HG03103 (cell line): ENCODE measurements around the gene KRTDAP.
"Not testable (repeated sequence)": the region's sequence is repeated elsewhere in the genome, so short reads cannot be mapped to it uniquely, and the experiment has no call there.

Experiments
- ATAC-seq: cut with Tn5 transposase; IDR thresholded peaks from one replicate; pipeline ENCODE4 v1.9.1; 2021; ENCODE audit warnings: low read depth; ENCODE audit not compliant: unreplicated experiment

The KRTDAP gene

DNA sequence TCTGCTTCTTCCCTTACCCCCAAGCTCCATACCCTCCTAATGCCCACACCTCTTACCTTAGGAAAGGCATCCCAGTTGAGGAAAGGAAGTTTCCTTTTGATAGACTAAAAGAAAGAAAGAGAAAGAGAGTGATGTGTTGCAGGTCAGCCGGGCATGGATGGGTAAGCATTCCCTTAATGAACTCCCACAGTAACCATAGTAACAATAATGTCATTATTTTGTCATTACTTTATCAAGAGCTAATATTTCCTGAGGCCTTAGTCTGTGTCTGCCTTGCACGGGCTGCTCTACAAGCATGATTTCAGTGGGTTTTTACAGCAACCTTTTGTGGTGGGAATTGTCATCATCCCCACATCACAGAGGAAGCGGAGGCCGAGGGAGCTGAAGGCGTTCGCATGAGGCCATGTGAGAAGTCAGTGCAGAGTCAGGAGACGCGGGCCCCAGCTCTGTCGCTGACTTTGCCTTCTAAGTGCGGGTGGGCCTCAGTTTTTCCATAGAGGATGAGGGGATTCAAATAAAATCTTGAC is 2.5 kb downstream of the KRTDAP start:
- ATAC-seq = no peak

DNA sequence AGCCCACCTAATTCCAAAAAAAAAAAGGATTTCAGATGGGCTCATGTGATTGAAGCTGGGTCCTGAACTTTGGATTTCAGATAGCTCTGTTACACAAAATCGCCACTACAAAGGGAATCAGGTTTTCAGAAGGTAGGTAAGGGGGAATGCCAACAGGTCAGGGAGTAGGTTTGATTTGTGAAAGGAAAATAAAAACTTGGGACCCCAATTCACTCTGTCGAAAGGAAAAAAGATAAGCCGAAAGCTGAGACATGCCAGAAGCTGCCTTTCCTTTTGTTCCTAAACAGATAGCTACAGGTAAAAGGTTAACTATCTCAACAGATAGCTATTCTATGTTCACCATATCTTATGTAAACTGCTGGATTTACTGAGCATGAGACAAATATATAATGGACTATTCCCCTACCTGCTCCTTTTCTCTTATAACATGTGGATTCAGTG is 4.0 kb downstream of the KRTDAP start:
- ATAC-seq = no peak

DNA sequence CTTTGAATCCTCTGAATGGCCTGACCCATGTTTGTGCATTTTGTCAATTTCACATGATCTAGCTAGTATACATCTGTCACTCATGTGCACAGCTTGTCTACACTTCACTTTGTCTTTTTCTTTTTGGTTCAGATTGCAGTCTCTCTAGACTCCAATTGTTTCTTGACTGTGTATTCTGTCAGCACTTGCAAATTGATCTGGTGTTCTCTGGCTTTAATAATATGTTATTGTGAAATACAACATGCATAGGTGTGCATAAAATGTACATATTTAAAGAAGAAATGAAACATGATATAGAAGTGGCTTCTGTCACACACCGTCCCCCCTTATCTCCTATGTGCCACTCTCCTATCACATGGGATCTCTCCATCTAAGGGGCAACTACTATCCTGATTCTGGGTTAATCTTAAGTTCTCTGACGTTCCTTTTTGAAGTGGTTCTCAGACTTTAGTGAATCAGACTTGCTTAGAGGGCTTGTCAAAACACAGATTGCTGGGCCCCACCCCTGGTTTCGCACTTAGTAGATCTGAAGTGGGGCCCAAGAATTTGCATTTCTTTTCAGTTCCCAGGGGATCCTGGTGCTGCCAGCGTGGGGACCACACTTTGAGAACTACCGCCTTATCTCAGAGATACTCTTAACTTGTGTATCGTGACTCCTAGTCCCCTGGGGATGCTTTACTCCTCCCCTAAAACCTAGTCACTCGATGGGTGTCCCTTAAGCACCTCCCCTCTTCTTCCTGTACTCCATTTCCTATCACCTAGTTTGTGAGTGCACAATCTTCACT is 5.8 kb downstream of the KRTDAP start:
- no peak for ATAC-seq

DNA sequence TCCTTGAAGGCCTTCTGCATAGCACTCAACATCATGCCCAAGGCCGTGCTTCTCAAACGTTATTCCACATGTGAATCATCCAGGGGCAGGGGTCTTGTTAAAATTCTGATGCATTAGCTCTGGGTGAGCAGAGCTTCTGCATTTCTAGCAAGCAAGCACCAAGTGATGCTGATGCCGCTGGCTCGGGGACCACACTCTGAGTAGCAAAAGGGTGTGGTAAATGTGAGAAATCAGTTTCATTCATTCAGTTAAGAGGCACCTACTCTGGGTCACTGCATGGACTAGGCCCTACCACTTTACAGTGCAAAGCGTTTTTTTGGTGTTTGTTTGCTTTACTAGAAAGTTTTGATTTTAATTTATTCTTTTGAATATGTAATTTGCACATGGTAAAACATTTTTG is 7.2 kb downstream of the KRTDAP start:
- no peak for ATAC-seq

DNA sequence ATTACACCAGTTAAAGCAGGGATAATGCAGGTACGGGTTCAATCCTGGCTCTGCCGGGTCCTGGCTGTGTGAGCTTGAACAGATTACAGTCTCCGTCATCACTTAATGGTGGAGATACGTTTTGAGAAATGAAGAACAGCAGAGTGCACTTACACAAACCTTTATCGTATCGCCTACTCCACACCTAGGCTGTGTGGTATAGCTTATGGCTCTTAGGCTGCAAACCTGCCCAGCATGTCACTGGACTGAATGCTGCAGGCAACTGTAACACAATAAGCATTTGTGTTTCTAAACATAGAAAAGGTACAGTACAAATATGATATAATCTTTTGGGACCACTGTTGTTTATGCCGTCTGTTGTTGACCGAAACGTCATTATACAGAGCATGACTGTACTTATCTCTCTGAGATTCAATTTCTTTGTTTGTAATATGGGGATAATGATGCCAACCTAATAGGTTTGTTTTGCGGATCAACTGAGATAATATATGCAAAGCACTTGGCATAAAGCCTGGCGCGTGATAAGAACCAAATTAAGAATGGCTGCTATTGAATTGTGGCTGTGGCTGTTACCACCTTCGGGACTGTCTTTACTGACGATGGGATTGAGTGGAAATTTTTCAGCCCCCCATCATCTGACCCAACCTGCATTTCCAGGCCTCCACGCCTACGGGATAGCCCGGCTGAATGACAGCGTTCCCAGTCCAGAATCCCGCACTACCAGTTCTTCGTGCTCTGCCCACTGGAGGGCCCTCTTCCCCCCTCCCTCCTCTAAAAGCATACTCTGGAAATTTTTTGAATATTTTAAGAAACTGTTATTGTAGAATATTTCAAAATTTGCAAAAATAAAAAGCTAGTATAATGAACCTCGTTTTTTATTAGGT is 11.2 kb downstream of the KRTDAP start:
- ATAC-seq = no peak

DNA sequence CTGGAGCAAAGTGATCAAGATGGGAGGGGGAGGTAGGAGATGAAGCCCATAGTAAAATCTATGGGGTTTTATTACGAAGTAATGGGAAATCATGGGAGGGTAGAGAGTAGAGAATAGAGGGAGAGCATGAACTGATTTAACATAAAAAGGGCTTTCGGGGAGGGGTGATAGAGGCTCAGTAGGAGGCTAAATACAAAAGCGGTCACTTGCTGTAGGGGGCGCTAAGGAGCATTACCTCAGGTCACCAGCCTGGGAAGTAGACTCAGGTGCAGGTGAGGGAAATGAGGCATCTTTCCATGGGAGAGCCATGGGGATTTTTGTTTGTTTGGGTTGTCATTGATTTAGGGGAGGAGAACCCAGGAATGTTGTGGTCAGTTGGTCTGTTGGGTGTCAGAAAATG is 14.1 kb downstream of the KRTDAP start:
- no peak for ATAC-seq

DNA sequence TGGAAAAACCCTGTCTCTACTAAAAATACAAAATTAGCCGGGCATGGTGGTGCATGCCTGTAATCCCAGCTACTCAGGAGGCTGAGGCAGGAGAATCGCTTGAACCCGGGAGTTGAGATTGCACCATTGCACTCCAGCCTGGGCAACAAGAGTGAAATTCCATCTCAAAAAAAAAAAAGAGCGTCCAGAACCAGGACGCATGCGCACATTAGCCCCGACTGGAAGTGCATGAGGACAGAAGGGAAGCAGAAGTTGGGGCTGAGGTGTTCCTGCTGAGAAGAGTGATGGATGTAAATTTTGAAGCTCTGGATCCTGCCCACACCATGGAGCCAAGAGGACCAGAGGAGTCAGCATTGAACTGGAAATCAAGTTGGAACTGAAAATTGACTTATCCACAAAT is 15.7 kb downstream of the KRTDAP start:
- ATAC-seq = not testable (repeated sequence)

DNA sequence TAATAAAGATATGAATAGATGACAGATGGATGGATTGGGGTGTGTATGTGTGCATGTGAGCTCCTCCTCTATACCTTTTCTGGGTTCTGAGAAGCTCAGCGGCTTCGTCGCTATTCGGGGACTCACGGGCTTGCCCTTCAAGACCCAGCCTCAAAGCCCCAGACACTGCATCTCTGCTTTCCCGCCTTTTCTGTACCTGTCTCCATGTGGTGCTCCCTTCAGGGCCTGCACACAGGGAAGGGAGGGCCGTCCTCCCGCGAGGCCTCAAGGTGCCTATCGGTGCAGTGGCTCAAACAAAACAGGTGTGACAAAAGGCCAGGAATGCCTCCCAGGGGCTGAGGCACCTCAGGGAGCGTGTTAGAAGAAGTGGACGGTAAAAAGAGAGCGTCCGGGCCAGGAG is 16.2 kb downstream of the KRTDAP start:
- ATAC-seq = no peak

DNA sequence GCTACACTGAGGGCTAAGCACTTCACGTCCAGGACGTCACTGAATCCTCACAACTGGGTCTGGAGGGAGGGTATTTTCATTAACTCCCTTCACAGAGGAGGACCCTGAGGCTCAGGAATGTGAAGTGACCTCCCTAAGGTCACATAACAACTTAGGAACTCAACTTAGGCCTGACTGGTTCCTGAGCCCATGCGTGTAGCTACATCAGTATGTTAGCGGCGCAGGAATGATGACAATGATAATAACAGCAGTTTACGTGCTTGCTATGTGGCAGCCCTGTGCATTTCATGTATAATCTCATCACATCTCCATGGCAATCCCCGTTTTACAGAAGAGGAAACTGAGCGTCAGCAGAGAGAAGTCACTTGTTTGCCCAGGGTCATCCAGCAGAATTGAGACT is 18.3 kb downstream of the KRTDAP start:
- no peak for ATAC-seq

DNA sequence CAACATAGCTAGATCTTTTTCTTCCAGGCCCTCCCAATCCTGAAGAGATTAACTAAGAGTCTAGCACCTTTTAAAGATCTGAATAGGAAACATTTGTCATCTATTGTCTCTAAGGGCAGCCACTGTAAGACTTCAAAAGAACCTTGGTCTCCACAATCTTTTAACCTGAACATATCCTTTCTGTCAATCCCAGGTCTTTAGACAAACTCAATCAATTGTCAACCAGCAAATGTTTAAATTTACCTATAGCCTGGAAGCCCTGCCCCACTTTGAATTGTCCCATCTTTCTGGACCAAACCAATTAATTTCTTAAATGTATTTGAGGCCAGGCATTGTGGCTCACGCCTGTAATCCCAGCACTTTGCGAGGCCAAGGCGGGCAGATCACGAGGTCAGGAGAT is 19.2 kb downstream of the KRTDAP start:
- ATAC-seq = not testable (repeated sequence)

DNA sequence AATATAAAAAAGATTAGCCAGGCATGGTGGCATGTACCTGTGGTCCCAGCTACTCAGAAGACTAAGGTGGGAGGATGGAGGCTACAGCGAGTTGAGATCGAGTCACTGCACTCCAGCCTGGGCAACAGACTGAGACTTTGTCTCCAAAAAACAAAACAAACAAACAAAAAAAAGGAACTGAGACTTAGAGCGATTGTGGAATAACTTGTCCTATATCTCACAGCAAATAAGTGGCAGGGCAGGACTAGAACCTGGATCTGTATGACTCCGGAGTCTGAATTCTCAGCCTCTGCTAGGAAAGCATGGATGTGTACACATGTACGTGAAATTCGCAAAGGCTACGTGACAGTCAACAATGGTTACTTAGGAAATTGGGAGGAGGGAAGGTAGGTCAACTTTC is 20.1 kb downstream of the KRTDAP start:
- no peak for ATAC-seq

DNA sequence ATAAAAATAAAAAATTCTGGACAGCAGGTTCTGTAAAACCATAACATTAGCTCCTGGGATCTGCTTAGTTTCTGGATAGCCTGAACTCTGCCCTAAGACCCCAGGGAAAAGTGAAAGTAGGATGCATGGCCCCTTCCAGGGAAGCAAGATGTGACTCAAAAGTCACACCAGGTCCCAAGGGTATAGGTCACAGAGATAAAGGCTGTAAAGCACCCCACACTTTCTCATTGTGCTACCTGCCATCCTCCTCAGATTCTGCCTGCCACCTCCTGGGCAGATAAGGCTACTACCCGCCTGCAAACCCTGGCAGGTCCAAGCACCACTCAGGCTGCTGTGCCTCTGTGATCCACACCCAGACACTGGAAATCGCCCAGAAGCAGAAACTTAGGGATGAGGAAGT is 21.6 kb downstream of the KRTDAP start:
- peak; percentile 52 for ATAC-seq

DNA sequence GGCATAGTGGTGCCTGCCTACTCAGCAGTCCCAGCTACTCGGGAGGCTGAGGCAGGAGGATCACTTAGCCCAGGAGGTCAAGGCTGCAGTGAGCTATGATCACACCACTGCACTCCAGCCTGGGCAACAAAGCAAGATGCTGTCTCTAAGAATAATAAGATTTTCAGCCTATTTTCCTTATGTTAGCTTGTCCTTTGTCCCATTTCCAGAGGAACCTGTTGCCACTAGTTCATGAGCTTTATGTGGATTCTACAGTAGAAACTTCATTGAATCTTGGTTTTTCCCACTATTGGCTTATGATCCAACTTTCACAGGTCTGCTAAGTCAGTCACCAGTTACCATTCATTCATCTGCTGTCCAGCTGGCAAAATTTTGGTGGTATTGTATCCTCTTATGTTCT is 24.0 kb downstream of the KRTDAP start:
- ATAC-seq = no peak

DNA sequence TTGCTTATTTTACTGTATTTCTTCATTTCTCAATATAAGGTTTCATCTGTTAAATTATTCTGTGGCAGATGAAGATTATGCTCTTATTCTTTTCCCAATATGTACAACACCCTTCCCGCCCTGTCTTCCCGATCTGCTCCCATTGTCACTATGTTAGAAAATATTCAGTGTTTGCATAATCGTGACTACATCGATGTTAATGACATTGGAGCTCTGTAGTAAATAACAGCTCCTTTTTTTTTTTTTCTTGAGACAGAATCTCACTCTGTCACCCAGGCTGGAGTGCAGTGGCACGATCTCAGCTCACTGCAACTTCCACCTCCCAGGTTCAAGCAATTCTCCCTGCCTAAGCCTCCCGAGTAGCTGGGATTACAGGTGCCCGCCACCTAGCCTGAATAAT is 27.3 kb downstream of the KRTDAP start:
- ATAC-seq = not testable (repeated sequence)

DNA sequence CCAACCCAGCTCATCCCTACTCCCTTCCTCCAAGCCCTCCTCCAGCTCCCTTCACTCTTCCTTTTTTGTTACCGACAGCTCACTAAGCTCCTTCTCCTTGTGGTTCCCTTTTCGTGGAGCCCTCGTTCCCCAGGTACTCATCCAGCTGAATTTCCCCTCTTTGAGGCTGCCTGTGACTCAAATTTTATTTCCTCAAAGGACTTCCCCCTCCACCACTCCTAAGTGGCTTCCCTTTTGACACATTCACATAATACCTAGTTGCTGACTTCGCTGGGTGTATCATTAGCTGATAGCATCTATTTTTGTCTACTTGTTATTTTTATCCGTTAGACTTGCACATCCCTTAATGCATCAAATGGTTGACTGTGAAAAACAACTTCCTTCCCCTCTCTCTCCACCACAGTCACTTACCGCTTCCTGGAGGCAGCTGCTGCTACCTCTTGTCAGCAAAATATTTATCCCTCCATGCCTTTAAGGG is 27.7 kb downstream of the KRTDAP start:
- no peak for ATAC-seq

DNA sequence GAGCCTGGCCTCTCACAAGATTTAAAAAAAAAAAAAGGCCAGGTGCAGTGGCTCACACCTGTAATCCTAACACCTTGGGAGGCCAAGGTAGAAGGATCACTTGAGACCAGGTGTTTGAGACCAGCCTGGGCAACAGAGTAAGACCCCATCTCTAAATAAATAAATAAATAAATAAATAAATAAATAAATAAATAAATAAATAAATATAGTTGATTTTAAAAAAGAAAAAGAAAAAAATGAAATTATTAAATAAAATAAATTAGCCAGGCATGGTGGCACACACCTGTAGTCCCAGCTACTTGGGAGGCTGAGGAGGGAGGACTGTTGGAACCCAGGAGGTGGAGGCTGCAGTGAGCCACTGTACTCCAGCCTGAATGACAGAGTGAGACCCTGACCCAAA is 28.5 kb downstream of the KRTDAP start:
- ATAC-seq = not testable (repeated sequence)

DNA sequence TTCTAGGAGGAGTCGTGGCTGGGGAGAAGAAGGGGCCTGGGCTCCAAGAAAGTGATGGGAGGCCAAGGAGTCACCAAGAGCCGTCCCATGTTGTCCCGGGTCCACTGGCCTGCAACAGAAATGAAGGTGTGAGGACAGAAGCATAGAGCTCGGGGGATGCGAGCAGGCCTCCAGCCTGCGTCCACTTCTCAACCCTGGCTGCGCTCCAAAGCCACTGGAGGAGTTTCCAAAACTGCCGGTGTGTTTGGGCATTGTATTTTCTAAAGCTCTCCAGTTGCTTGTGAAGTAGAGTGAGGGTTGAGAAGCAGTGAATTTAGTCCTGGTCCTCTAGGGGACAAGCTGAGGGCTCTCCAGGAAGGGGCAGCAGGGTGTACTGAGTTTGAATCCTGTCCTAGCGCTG is 29.2 kb downstream of the KRTDAP start:
- ATAC-seq = no peak

DNA sequence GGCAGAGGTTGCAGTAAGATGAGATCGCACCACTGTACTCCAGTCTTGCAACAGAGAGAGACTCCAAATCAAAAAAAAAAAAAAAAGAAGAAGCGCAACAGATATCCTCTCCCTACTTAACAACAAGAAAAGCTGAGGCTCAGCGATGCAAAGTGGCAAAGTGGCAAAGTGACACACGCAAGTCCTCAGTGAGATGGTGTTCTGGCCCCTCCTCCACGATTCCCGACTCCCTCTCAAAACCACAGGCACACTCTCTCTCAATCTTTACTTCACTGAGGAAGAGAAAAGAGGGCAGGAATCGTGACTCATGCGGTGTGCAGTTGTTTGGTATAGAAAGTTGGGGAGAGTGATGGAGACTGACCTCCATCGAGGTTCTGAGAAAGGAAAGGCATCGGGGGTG is 29.7 kb downstream of the KRTDAP start:
- no peak for ATAC-seq

DNA sequence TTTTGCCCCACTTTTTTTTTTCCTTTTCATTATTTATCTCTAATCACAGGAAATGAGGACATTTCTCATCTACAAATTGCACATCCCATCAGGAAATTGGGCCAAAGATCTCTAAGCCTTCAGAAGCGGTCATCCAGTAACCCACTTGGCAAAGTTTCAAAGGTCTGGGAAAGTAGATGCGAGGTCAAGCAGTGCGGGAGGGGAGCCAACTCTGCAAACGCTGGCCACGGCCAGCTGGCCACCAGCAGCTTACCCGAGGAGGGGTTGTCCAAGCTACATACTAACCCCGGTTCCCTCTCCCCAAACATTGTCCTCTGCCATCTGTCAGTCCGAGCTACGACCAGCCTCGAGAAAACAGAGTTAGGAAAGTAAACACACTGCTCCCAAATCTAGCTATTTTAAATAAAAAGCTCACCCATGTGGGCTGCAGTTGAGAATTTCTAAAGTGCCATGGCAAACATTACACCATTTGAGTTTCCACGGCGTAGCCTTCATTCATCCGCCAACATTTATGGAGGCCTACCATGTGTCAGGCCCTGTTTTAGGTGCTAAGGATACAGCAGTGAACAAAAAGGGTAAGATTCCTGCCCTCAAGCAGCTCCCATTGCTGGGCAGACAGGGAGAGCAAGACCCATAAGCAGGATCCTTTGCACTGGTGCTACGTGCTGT is 30.7 kb downstream of the KRTDAP start:
- ATAC-seq = no peak

DNA sequence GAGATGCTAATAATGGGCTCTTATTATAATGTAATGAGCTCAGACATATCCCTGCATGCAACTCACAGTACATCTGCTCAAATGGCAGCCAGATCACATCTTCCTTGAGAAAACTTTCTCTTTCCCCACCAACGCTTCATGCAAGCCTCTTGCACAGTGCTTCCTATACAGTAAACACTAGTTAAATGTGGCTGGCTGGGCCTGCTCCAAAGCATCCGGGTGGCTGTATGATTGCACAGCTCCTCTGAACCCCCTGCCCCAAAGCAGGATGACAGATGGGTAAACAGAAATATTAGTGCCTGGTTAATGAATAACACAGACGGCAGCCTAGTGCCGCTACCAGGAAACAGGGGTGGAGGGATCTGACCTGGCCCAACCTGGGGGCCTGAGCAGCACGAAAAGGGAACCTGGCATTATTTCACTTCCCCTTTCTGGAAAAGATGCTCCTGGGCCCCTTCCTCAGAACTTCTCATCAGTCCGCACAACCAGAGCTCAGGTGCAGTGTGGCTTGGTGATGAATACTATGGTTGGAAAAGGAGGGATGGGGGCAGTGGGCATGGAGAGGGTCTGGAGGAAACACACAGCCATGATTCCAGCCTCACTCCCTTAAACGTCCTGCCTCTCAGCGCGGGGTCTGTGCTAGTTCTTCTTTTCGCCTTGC is 31.4 kb downstream of the KRTDAP start:
- ATAC-seq = no peak
